NT2/D1 (cell line): ENCODE measurements around the gene SMIM13.

Experiments
- SUZ12 ChIP-seq: IDR thresholded peaks from 2 replicates; pipeline ENCODE4 v1.6.1; 2011; ENCODE audit not compliant: insufficient read length, insufficient read depth; ENCODE audit errors: extremely low read depth
- ZNF274 ChIP-seq: IDR thresholded peaks from 2 replicates; pipeline ENCODE4 v1.6.1; 2011; ENCODE audit warnings: mild to moderate bottlenecking, low read depth, low read length

DNA sequence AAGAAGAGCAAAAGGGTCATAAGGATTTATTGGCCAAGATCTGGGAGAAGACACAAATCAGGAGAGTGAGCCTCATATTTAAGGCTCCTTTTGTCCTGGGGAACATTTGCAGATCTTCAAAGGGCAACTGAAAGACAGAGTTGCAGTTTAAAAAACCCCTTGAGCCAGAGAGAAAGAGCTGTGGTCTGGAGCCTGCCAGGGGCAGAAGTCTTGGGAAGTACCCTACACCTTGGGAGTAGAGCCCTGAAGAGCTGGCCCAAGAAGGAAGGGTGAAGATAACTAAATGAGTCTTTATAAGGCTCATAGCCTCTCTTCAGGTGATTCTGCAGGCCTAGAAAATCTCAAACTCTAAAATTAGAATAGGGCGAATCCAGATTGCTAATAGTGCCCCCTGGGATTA, 57.9 kb downstream of the SMIM13 start:
- no peak for TF ChIP-seq SUZ12
- TF ChIP-seq ZNF274, result no peak
